Gastrocnemius medialis (tissue), 4 donors: ENCODE measurements around the gene PPARGC1A. TPM values are rescaled to one million over a fixed set of nuclear protein-coding genes. Genes with fewer than 3 reads are reported as not detected.

Experiments used
- ATAC-seq, 2 donors: fragments of 150-250 bp; one replicate each; pipeline ENCODE4 v1.9.1; 2016
- DNase-seq, 2 donors: peaks; one replicate each; pipeline ENCODE4 v3.0.0-alpha.2; 2019
- H3K27ac ChIP-seq, 4 donors: fragments of 200-600 bp; sonication (generic); 1 replicate in 1 of 4; 2 replicates in 3 of 4; pipeline ENCODE4 v1.5.1; 2016 to 2018; ENCODE audit warnings: mild to moderate bottlenecking in 2 of 4, moderate library complexity in 1 of 4
- H3K27me3 ChIP-seq, 3 donors: fragments of 200-600 bp; sonication (generic) in 2 of 3; 1 replicate in 1 of 3; 2 replicates in 2 of 3; pipeline versions ENCODE4 v1.5.1 to v1.6.0; 2016 to 2019; ENCODE audit warnings: mild to moderate bottlenecking in 1 of 3, moderate library complexity in 1 of 3
- H3K36me3 ChIP-seq, 2 donors: fragments of 200-600 bp; sonication (generic) in 1 of 2; one replicate each; pipeline ENCODE4 v1.5.1; 2017 to 2018
- H3K4me1 ChIP-seq, 2 donors: fragments of 200-600 bp; sonication (generic) in 1 of 2; one replicate each; pipeline ENCODE4 v1.5.1; 2016 to 2017; ENCODE audit warnings: mild to moderate bottlenecking in 2 of 2
- H3K4me3 ChIP-seq, 4 donors: fragments of 200-600 bp; sonication (generic) in 3 of 4; 1 replicate in 1 of 4; 2 replicates in 3 of 4; pipeline ENCODE4 v1.5.1; 2016 to 2019; ENCODE audit warnings: mild to moderate bottlenecking in 2 of 4
- H3K9me3 ChIP-seq, 3 donors: fragments of 200-600 bp; sonication (generic) in 2 of 3; 1 replicate in 1 of 3; 2 replicates in 2 of 3; pipeline ENCODE4 v1.5.1; 2016 to 2019
- POLR2A ChIP-seq, 2 donors: fragments of 450-650 bp; IDR thresholded peaks; one replicate each; pipeline ENCODE4 v1.6.1; 2017; ENCODE audit warnings: antibody characterized with exemption in 2 of 2, mild to moderate bottlenecking in 2 of 2, moderate library complexity in 2 of 2
- in situ Hi-C, 4 donors: fragments of 200-750 bp; cut with MboI; loops; one replicate each; pipeline versions ENCODE4 v1.15.0 to v1.8.0; 2017; ENCODE audit warnings: low sequenced_read_pairs in 4 of 4
- intact Hi-C: fragments of 100-400 bp; cut with DNase I; formaldehyde crosslinking; loops from one replicate; pipeline ENCODE4 v1.15.1; 2023; ENCODE audit warnings: low total_unique reads
- total RNA-seq, 4 donors: library from RNA; depleted of rRNA; stranded (reverse); fragments of >200 nt; gene quantifications; one replicate each; pipeline versions ENCODE4 v1.1.0 to v1.2.3, GENCODE V29; 2016
- TF ChIP-seq, protein P1 (sequence below), 5 experiments: fragments of 450-650 bp in 3 of 5; fragments of 200-600 bp in 2 of 5; sonication (generic) in 2 of 5; IDR thresholded peaks in 4 of 5; conservative IDR thresholded peaks in 1 of 5; 1 replicate in 4 of 5; 2 replicates in 1 of 5; pipeline ENCODE4 v1.5.1; 2016 to 2019; ENCODE audit warnings: antibody characterized with exemption in 5 of 5, mild to moderate bottlenecking in 3 of 5, moderate library complexity in 3 of 5

Gene PPARGC1A
- total RNA-seq, 4 donors from 2014 or later: 30.6 to 68.9 (median 52.3) TPM

DNA sequence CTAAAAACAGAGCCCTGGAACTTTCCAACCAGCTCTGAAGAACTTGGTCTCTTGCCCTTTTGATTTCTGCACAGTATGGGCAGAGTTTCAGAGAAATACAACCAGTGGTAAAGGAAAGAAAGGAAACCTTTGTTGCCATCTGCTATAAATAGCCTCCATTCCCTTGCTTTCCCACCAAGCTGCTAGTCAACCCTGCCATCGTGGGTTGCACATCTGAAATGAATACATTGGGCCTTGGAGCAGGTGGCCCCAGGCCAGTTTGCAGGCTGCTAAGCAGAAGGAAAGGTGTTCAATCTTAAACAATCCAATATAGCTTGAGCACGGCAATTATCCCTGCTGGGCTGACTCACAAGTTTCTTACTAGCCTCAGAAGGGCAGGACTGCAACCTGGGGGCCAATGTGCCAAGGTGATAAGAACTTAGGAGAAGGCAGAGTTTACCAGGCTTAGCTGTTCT lies 142.5 kb downstream of the PPARGC1A start:
- Histone ChIP-seq H3K4me3 (no peak overlapping the region), H3K27me3 (no peaks in the 10 kb centered on the region), H3K36me3 (no peaks in the 10 kb centered on the region), H3K4me1 (peaks cover 3 to 15% of the 10 kb centered on the region in 2 donors), H3K27ac (peak overlapping the region in 2 of 4 donors; percentile 19 to 23), H3K9me3 (no peaks in the 10 kb centered on the region)
- ATAC-seq: peak in 1 of 2 donors; percentile 84
- intact Hi-C loops (no loop called here), in situ Hi-C loops (no loop called here)
- peak in 1 of 2 donors; percentile 71 for DNase-seq
- TF ChIP-seq, protein P1, sequence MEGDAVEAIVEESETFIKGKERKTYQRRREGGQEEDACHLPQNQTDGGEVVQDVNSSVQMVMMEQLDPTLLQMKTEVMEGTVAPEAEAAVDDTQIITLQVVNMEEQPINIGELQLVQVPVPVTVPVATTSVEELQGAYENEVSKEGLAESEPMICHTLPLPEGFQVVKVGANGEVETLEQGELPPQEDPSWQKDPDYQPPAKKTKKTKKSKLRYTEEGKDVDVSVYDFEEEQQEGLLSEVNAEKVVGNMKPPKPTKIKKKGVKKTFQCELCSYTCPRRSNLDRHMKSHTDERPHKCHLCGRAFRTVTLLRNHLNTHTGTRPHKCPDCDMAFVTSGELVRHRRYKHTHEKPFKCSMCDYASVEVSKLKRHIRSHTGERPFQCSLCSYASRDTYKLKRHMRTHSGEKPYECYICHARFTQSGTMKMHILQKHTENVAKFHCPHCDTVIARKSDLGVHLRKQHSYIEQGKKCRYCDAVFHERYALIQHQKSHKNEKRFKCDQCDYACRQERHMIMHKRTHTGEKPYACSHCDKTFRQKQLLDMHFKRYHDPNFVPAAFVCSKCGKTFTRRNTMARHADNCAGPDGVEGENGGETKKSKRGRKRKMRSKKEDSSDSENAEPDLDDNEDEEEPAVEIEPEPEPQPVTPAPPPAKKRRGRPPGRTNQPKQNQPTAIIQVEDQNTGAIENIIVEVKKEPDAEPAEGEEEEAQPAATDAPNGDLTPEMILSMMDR (IDR thresholded peaks at IDR 0.05 in 4 of 5, conservative IDR thresholded peaks at IDR 0.05 in 1 of 5): no peak
- TF ChIP-seq POLR2A (IDR thresholded peaks at IDR 0.05): no peak

DNA sequence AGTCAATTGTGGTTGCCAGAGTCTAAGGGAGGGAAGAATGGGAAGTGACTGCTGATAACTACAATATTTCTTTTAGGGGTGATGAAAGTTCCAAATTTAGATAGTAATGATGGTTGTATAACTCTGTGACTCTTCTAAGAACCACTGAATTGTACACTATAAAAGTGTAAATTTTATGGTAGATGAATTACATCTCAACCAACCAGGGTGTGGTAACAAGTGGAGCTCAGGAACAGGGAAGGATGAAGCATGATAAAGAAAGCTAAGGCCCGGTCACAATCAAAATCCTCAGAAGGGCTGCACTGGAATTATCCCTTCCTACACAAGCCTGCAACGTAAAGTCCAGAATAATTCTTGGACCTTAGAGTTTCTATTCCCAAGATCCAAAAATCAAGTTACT lies 143.2 kb downstream of the PPARGC1A start:
- no peak for ATAC-seq
- Histone ChIP-seq H3K4me3 (no peak overlapping the region), H3K27ac (no peak overlapping the region), H3K27me3 (no peaks in the 10 kb centered on the region), H3K9me3 (no peaks in the 10 kb centered on the region), H3K4me1 (peaks cover 3 to 15% of the 10 kb centered on the region in 2 donors), H3K36me3 (no peaks in the 10 kb centered on the region)
- in situ Hi-C loops: no loop called here
- TF ChIP-seq, protein P1 (IDR thresholded peaks at IDR 0.05 in 4 of 5, conservative IDR thresholded peaks at IDR 0.05 in 1 of 5): no peak
- no peak for TF ChIP-seq POLR2A (IDR thresholded peaks at IDR 0.05)
- no peak for DNase-seq
- intact Hi-C loops: no loop called here

DNA sequence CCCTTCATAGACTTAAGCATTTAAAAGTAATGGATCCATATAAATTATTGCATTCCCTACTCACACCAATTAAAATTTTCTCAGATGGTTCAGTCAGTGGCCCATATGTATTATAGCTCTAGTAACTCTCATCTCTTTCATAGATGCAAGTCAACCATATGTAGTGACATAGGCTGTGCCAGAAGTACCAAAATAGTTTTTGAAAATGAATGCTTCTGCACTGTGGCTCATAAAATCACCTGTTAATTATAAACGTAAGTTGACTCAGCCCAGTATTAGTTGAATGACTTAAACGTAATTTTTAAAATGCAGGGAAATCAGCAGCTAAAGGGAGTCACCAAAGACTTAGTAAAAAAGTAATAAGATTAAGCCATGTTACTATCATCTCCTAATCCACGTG lies 143.8 kb downstream of the PPARGC1A start:
- Histone ChIP-seq H3K4me3 (no peak overlapping the region), H3K9me3 (no peaks in the 10 kb centered on the region), H3K27ac (no peak overlapping the region), H3K4me1 (peaks cover 3 to 15% of the 10 kb centered on the region in 2 donors), H3K36me3 (no peaks in the 10 kb centered on the region), H3K27me3 (no peaks in the 10 kb centered on the region)
- intact Hi-C loops (no loop called here), in situ Hi-C loops (no loop called here)
- TF ChIP-seq POLR2A (IDR thresholded peaks at IDR 0.05): no peak
- DNase-seq (no peak), ATAC-seq (no peak)

DNA sequence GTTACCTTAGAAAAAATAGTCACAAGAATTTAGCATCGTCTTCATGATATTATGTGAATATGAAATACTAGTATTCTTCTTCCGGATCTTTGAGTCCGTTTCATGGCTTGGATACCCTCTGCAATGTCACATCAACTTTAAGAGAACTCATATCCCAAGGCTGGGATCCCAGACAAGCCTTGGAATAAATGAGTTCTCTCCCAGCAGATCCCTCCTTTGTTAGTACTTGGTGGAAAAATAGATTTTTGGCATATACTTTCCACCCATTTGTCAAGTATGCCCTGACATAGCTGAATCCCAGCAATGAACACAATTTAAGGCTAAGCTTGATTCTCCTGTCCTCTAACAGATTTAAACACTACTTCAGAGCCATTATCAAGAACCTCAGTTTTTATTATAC lies 144.5 kb downstream of the PPARGC1A start:
- Histone ChIP-seq H3K4me3 (no peak overlapping the region), H3K9me3 (no peaks in the 10 kb centered on the region), H3K36me3 (no peaks in the 10 kb centered on the region), H3K4me1 (peaks cover 3 to 15% of the 10 kb centered on the region in 2 donors), H3K27ac (no peak overlapping the region), H3K27me3 (no peaks in the 10 kb centered on the region)
- intact Hi-C loops (no loop called here), in situ Hi-C loops (no loop called here)
- TF ChIP-seq, protein P1 (IDR thresholded peaks at IDR 0.05 in 4 of 5, conservative IDR thresholded peaks at IDR 0.05 in 1 of 5): no peak
- TF ChIP-seq POLR2A (IDR thresholded peaks at IDR 0.05): no peak
- ATAC-seq (no peak), DNase-seq (no peak)
